Measurements from ENCODE around the gene VSIG4.
"Not testable (repeated sequence)": the region's sequence is repeated elsewhere in the genome, so short reads cannot be mapped to it uniquely, and the experiment has no call there.

VSIG4 gene

GRCh38 chrX:65985922-65986588 lies 53.8 kb downstream of the VSIG4 start:
- in situ Hi-C loops (cut with MboI; ENCODE audit: low sequenced_read_pairs) = no loop called here

- in situ Hi-C loops (cut with MboI; ENCODE audit: low sequenced_read_pairs) = no loop called here
Measured at GRCh38 chrX:65985211-65985610, 54.7 kb downstream of the VSIG4 start.

- in situ Hi-C loops (cut with MboI; ENCODE audit: low sequenced_read_pairs) = not testable (repeated sequence)
Measured at GRCh38 chrX:65977161-65977560, 62.7 kb downstream of the VSIG4 start.

- in situ Hi-C loops (cut with MboI; ENCODE audit: low sequenced_read_pairs) = no loop called here
Measured at GRCh38 chrX:65976161-65976560, 63.7 kb downstream of the VSIG4 start.

GRCh38 chrX:65975161-65975751 lies 64.6 kb downstream of the VSIG4 start:
- in situ Hi-C loops (cut with MboI; ENCODE audit: low sequenced_read_pairs) = not testable (repeated sequence)

All from hTERT RPE-1 (cell line).